GM19043 (cell line): ENCODE measurements around the gene C3.
"Not testable (repeated sequence)": the region's sequence is repeated elsewhere in the genome, so short reads cannot be mapped to it uniquely, and the experiment has no call there.

Source experiments
- ATAC-seq: cut with Tn5 transposase; IDR thresholded peaks from one replicate; pipeline ENCODE4 v1.9.1; 2021; ENCODE audit warnings: low read depth; ENCODE audit not compliant: unreplicated experiment

Gene C3

DNA sequence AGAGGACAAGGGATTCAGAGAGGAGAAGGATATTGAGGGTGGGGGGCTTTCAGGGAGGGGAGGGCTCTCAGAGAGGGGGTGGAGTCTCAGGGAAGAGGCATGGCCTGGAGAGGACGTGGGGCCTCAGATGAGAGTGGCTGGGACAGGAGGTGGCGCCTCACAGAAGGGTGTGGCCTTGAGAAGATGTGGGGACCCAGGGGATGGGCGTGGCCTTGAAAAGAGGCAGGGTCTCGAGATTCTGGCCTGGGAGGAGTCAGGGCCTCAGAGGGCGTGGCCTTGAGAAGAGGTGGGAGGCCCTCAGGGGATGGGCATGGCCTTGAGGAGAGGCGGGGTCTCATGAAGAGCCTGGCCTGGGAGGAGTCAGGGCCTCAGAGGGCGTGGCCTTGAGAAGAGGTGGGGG lies 26.8 kb downstream of the C3 start:
- no peak for ATAC-seq

DNA sequence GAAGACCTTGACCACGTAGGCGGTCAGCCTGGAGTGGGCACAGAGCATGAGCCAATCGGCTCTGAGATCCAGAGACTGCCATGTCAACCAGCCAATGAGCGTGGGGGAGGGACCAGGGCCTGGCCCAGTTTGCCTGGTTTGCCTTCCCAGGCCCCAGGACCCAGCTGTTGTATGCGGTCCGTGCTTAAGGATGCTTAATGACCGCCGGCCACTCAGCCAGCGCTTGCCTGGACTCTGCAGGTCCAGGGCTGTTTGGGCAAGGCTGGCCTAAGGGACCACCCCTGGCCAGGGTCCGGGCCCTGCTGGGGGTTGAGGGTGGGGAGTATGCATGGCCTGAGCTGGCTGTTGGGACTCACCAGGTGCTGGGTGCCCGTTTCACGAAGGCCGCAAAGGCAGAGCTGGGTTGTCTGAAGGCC lies 27.4 kb downstream of the C3 start:
- no peak for ATAC-seq

DNA sequence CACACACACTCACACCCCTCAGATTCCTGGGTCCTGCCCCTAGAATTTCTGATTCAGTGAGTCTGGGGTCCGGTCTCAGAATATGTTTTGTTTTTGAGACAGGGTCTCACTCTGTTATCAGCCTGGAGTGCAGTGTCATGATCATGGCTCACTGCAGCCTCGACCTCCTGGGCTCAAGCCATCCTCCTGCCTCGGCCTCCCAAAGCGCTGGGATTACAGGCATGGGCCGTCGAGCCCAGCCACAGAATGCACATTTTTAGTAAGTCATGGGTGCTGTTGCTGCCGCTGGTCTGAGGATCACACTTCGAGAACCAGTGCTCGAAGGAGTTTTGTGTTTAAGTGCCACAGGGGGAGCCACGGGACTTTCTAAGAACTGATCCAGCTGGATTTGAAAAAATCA lies 28.4 kb downstream of the C3 start:
- ATAC-seq, result no peak

DNA sequence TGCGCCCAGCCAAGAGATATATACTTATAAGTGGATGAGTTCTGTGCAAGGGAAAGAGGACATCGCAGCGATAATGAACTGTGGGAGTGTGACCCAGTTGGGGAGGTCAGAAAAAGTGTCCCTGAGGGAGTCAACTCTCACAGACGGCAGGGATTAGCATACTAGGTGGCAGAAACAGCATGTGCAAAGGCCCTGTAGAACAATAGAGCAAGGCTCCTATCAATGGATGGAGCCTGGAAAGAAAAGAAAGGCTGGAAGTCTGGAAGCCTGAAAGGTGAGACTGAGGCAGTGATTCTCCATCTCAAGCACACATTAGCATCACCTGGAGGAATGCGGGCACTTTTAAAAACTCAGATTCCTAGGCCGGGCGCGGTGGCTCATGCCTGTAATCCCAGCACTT lies 29.1 kb downstream of the C3 start:
- ATAC-seq, result no peak

DNA sequence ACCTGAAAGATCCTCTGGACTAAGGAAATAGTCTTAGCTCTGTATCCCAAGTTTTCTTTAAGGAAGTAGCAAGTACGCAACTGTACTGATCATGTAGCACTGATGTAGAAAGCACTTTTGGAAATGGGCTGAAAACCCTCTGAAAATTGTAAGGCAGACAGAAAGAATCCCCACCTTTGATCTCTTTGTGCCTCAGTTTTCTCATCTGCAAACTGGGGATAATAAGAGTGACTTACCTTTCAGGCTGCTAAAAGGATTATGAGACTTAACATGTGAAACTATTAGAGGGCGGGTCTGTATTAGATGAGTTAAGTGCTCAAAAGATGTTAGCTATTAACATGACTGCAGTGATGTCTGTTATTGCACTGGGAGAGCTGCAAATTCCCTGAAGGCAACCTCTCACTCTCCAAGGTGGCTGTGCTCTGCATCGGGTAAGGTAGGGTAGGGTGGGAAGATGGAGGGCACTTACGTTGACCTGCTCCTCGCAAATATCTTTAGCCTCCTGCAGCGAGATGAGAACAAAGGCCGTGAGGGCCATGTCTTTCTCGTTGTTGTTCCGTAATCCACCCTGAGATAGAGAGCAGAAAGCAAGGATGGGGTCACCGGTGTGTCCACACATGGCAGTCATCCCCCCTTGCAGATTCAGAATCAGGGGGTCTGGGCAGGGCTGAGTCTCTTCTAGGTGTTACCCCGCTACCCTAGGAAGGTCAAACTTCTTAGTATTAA lies 30.1 kb downstream of the C3 start:
- ATAC-seq, result no peak

DNA sequence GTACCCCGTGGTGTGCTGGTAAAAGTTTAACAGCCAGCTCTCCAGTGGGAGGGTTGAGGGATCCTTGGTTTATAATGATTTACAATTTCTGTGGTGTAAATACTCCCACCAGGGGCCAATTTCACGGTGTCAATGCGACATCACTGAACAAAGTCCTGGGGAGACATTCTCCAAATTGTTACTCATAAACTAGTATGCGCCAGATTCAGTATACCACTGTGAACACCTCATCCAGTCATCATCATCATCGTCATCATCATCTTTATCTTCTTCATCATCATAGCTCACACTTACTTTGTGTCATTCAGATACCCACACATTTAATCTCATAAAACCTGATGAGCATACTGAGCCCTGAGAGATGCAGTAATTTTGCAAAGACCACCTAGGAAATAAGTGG lies 33.3 kb downstream of the C3 start:
- no peak for ATAC-seq

DNA sequence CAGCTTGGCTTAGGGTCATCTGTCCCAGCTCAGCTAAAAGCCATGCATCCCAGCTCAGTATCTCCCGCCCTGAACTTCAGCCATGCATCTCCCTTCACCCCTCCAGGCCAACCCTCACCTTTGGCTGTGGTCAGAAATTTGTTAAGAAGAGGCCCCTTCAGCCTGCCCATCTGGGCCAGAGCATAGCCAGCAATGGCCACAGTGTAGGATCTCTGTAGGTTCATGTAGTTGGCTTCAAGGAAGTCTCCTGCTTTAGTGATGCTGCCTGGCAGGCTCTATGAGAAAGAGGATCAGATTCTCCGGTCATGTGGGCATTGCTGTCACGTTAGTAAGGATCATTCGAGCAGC lies 33.8 kb downstream of the C3 start:
- no peak for ATAC-seq

DNA sequence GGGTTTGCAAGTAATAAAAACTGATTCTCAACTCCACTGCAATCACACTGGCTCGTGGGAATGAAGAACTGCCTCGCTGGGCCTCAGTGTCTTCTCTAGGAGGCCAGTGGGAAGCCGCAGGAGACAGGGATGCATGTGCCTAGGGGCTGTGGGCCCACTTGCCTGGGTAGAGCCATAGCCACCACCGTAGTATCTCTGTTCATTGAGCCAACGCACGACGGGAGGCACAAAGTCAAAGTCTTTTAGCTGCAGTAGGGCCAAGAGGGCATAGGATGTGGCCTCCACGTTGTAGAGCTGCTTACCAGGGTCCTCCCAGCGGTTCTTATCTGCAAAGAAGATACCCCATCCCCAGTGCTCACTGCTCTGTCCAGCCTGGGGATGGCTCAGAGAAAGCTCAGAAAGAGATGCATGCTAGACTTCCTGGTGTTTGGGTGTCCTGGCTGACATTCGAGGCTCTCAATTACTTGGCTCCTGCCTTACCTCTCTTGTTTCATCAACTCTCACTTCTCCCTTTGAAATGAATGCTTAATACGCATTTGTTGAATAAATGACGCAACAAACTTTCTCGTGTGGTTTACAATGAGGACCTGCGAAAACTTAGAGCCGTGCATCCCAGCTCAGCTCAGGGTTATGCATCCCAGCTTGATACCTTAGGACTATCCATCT lies 34.4 kb downstream of the C3 start:
- no peak for ATAC-seq

DNA sequence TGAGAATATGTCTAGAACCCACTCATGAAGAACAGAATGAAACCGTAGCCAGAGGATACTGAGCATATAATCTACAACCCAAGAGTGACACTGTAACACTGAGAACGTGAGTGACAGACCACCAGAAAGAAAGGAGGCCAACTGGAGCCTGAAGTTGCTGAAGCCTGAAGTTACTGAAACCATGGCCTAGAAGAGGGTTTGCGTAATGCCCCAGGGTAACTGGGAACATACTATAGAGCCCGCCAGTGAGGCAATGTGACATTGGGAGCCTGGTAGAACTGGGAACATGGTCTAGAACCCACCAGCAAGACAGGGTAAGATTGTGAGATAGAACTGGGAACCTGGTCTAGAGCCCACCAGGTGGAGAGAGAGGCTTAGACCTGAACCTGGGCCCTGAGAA lies 35.0 kb downstream of the C3 start:
- ATAC-seq, result no peak

DNA sequence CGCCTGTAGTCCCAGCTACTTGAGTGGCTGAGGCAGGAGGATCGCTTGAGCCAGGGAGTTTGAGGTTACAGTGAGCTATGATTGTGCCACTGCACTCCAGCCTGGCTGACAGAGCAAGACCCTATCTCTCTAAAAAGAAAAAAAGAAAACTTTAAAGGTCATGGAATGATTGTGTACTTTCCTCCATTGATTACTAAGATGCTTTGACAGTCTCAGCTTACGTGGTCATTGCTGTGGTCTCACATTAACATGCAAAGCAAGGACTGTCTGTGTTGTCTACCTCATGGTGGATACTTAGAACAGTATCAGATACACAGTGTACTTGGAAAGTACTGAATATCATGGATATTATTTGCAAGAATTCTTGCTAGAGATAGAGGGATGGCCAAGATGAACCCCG lies 36.5 kb downstream of the C3 start:
- no peak for ATAC-seq

DNA sequence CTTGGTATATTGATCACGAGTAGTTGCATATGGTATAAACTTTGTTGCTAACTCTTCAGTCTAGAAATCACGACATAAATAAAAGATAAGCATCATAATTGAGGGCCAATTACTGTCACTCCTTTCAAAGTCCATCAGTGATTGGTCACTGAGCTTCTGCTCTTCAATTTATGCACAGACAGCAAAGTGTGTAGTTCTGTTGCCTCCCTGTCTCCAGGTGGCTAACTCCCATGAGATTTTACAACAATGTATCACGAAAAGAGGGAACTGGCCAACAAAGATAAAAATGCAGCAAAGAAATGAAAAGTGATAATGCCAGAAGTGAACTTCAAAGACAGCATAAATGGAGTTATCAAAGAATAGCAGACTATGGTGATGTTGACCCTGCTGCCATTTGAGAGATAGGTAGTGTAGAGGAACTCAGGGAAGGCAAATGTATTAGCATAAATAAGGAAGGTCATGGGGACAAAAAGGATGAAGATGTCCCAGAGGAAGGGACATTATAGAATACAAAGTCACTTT lies 37.8 kb downstream of the C3 start:
- no peak for ATAC-seq

DNA sequence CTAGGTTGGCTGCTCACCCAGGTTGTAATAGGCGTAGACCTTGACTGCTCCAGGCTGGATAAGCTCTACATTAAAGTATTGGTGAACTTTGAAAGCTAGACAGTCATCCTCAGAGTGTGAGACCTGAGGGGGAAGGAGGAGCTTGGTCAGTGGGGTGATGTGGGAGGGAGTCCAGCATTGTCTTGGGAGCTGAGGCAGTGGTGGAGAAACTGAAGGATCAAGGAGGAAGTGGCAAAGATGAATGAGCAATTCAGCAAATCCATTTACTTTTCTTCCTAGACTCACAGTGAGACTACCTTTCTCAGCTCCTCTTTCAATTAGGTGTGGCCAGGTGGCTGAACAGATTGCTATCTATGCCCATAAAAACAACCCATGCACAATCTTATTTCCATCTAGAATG lies 40.3 kb downstream of the C3 start:
- no peak for ATAC-seq

DNA sequence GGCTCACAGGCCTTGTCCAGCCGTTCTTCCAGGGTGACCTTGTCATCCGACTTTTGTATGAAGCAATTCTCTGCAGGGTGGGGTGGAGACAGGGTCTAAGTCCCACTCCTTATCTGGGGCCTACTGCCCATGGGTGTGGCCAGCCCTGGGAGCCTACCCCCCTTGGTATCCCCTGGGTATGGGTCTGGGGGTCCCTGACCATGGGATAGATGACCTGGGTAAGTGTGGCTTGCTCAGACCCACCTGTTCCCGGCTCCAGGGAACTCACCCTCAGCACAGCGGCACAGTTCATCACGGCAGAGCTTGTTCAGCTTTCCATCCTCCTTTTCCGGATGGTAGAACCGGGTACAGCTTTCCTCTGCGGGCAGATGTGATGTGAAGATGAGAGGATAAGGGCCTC lies 41.3 kb downstream of the C3 start:
- ATAC-seq, result no peak

DNA sequence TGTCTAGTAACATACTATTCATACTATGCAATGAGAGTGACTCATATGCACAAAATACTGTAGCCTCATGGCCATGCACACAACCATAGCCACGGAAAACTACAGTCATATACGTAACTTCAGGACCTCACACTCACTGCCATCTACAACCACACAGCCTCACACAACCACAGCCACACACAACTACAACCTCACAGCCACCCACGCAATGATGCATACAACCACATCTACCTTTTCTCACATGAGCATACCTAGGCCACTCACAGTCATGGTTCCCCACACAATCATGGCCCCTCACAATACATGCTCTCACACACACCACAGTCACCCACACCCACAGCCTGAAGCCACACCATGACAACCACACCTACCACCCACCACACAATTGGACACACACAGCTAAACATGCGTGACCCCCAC lies 41.8 kb downstream of the C3 start:
- ATAC-seq, result no peak

DNA sequence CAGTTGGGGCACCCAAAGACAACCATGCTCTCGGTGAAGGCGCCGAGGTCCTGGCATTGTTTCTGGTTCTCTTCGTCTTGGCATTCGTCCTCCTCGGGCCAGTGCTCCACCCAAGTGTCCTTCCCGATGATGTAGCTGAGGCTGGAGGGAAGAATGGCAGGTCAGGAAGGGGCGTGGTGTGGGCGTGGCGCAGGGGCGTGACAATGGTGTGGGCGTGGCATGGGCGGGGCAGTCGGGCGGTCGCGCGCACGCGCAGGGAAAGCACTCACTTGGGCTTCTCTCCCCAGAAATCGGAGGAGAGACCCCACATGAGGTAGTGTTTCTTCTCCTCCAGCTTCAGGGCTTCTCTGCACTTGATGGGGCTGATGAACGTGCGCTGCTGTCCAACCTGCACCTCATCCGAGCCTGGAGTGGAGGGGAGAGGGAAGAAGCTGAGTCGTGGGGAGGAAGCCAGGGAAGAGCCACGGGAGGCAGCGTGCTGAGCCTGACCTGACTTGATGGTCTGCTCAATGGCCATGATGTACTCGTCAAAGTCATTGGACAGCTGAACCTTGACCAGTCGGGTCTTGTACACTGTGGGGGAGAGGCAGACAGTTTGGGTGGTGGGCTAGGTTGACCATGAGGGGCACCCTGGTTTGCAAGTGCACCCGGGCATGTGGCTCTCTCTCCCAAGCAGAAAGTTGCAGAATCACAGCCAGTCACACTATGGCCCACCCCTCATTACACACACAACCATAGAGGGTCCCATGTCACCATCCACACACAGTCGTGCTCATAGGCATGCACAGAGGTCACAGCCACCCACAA lies 42.4 kb downstream of the C3 start:
- no peak for ATAC-seq

DNA sequence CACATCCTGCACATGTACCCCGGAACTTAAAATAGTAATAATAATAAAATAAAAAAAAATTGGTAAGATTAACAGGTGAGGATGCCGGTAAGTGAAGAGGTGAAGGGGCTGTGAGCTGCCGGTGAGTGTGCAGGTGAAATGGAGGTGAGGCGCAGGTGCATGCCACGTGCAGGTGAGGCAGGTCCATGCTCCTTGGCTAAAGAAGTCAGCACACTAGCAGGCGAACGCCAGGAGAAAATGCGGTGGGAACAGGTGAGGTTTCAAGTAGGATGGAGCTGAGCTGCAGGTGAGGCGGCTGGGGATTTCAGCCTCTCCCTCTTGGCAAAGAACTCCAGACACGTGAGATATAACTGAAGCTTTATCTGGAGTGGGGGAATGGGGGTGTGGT lies 43.0 kb downstream of the C3 start:
- ATAC-seq, result no peak

DNA sequence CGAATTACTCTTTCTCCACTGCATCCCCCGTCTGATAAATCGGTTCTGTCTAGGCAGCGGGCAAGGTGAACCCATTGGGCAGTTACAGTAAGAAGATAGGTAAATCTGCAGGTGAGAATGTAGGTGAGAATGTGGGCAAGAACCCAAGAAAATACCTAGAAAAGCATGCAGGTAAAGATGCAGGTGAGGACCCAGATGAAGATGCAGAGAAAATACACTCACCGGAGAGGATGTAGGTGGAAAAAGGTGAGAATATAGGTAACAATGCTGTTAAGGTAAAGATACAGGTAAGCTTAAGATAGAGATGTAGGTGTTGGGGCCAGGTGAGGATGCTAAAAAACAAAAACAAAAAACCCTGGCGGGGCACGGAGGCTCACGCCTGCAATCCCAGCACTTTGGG lies 44.2 kb downstream of the C3 start:
- ATAC-seq, result no peak

DNA sequence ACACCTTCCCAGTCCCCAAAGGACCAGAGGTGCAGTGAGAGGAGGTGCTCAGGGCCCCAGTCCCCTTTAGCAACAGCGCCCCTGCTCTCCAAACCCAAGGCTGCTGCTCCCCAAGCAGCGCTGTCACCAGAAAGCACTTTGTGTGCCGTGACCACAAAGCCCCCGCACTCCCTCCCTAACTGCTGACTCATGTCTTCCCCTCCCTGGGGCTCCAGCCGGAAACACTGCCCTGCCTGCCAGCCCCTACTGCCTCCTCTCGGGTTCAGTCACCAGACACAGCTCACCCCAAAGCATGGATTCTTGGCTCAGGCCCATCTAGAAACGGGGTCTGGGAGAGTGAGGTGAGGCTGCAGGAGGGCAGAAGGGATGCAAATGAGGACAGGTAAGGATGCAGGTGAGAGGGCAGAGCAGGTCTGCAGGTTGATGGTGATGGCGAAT lies 45.6 kb downstream of the C3 start:
- peak; percentile 53 for ATAC-seq

DNA sequence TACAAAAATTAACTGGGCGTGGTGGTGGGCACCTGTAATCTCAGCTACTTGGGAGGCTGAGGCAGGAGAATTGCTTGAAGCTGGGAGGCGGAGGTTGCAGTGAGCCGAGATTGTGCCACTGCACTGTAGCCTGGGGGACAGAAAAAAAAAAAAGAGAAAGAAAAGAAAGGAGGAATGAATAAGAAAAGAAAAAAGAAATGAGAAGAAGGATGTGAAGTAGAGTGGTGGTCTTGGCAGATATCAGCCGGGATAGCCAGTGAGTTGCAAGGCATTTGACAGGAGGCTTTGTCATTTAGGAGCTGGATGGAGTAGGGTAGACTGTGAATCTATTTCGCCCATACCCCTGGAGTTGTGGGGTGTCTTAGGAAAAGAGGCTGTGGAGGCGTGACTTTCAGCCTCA lies 46.0 kb downstream of the C3 start:
- ATAC-seq, result not testable (repeated sequence)

DNA sequence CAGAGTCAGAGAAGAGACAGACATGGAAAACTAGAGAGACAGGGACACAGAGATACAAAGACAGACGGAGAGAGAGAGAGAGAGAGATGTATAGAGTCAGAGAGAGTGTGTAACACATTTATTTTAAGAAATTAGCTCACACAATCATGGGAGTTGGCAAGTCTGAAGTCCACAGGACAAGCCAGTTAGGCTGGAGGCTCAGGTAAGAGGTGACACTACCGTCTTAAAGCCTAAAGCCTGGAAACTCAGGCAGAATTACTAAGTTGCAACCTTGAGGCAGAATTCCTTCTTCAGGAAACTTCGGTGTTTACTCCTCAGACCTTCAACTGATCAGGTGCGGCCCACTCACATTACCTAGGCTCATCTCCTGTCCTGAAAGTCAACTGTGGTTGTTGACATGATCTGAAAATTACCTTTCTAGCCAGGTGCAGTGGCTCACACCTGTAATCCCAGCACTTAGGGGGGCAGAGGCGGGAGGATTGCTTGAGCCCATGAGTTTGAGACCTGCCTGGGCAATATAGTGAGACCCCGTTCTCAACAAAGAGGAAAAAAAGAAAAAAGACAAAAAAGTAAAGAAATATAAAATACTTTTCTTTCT lies 47.7 kb downstream of the C3 start:
- ATAC-seq, result no peak

DNA sequence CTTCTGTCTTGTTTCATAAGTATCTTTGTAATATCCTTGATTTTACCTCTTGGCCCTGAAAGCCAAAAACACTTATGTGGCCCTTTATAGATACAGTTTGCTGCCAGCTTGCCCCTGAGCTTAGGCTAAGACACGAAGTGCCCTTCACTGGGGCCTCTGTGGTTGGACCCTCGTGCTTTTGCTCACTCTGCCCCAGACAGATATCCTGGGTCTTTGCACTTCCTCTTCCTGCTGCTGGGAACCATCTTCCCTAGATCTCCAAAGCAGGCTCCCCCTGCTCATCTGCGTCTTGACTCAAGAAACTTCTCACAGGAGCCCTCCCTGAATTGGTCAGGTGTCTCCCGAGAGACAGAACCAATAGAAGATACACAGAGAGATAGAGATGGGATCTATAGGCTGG lies 48.5 kb downstream of the C3 start:
- ATAC-seq, result no peak
